ENCODE measurements around the gene BFSP2. TPM values are rescaled to one million over a fixed set of nuclear protein-coding genes. Genes with fewer than 3 reads are reported as not detected.
A peak's percentile ranks its signal among the peaks of the same experiment; 100 is the strongest.

BFSP2 gene
- total and polyA plus RNA-seq, 2 of the 4 experiments (the other 2 are of a cell fraction), result not detected

DNA sequence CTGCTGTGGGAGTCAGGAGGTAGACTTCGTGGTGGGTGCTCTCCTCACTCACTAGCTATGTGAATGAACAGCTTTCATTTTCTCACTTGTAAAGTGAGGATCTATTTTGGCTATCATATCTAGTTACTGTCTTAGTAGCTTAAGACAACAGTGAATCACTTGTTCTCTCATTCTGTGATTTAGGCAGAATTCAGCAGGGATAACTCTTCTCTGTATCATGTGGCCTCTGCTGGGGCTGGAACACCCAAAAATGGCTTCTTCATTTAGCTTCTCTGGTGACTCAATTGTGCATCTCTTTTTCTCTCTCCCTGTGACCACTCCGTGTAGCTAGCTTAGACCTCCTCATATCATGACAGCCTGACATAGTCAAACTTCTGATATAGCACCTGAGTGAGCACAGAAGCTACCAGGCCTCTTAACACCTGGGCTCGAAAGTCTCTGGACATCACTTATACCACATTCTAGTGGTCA is 68.4 kb downstream of the BFSP2 start:
- no peaks in the 10 kb centered on the region for H3K9me3 ChIP-seq (ENCODE audit: control insufficient read depth, insufficient read depth, low read length)
- peak; percentile 28 for ATAC-seq (ENCODE audit: low read depth)
- no peak overlapping the region for H4K91ac ChIP-seq (ENCODE audit: insufficient read depth, low read depth, low read length)
- CTCF ChIA-PET, result no interaction called here
- no peak overlapping the region for H2AK5ac ChIP-seq (ENCODE audit: low read depth, low read length)
- no peak for TF ChIP-seq MXI1 (IDR thresholded peaks at IDR 0.05; ENCODE audit: borderline replicate concordance, low read depth, low read length)
- TF ChIP-seq POLR2A (IDR thresholded peaks at IDR 0.05; ENCODE audit: low read depth, low read length), result no peak
- TF ChIP-seq FOS (IDR thresholded peaks at IDR 0.05; ENCODE audit: low read depth, low read length), result no peak
- TF ChIP-seq, protein P1, sequence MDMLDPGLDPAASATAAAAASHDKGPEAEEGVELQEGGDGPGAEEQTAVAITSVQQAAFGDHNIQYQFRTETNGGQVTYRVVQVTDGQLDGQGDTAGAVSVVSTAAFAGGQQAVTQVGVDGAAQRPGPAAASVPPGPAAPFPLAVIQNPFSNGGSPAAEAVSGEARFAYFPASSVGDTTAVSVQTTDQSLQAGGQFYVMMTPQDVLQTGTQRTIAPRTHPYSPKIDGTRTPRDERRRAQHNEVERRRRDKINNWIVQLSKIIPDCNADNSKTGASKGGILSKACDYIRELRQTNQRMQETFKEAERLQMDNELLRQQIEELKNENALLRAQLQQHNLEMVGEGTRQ (IDR thresholded peaks at IDR 0.05; ENCODE audit: low read depth, low read length), result no peak
- no peak for TF ChIP-seq RCOR1 (IDR thresholded peaks at IDR 0.05; ENCODE audit: insufficient replicate concordance, low read length)
- TF ChIP-seq CEBPB (IDR thresholded peaks at IDR 0.05; ENCODE audit: low read depth, low read length), result no peak
- TF ChIP-seq, protein P2, sequence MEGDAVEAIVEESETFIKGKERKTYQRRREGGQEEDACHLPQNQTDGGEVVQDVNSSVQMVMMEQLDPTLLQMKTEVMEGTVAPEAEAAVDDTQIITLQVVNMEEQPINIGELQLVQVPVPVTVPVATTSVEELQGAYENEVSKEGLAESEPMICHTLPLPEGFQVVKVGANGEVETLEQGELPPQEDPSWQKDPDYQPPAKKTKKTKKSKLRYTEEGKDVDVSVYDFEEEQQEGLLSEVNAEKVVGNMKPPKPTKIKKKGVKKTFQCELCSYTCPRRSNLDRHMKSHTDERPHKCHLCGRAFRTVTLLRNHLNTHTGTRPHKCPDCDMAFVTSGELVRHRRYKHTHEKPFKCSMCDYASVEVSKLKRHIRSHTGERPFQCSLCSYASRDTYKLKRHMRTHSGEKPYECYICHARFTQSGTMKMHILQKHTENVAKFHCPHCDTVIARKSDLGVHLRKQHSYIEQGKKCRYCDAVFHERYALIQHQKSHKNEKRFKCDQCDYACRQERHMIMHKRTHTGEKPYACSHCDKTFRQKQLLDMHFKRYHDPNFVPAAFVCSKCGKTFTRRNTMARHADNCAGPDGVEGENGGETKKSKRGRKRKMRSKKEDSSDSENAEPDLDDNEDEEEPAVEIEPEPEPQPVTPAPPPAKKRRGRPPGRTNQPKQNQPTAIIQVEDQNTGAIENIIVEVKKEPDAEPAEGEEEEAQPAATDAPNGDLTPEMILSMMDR (conservative IDR thresholded peaks at IDR 0.05; ENCODE audit: low read depth, low read length), result no peak
- no peak for TF ChIP-seq SMC3 (IDR thresholded peaks at IDR 0.05; ENCODE audit: low read depth, low read length)
- TF ChIP-seq NFE2L2 (IDR thresholded peaks at IDR 0.05; ENCODE audit: low read depth, low read length), result no peak
- TF ChIP-seq BHLHE40 (IDR thresholded peaks at IDR 0.05; ENCODE audit: low read depth, low read length), result no peak
- TF ChIP-seq MAFK (IDR thresholded peaks at IDR 0.05; ENCODE audit: low read depth, low read length), result no peak
- H2BK120ac ChIP-seq (ENCODE audit: low read depth, low read length), result no peak overlapping the region
- dilution Hi-C loops (cut with HindIII; ENCODE audit: low sequenced_read_pairs, unreplicated experiment) (no loop called here), intact Hi-C loops (cut with micrococcal nuclease) (no loop called here), in situ Hi-C loops (cut with MboI; ENCODE audit: low sequenced_read_pairs) (loop anchor here (5.0 to 25.0 kb wide), 2 partner anchors 109 to 344 kb away; partner anchors contain the start of gene SRPRB)
- 57% methylated on average over 1 of the region's 3 CpGs; no CpG with 5 or more reads in 1 of the 2 experiments for WGBS, 2 experiments (ENCODE audit: extremely low coverage in 2 of 2, insufficient read length in 1 of 2)
- H3K4me3 ChIP-seq (ENCODE audit: insufficient read depth, low read depth, low read length), result no peak overlapping the region
- H3K23ac ChIP-seq (ENCODE audit: low read depth, low read length), result no peak overlapping the region
- no peak overlapping the region for H3K4ac ChIP-seq (ENCODE audit: low read depth, low read length)
- no peak overlapping the region for H2BK15ac ChIP-seq (ENCODE audit: low read depth, low read length)
- no peaks in the 10 kb centered on the region for H3K79me1 ChIP-seq (ENCODE audit: low read depth in 1 of 2, low read length in 2 of 2)
- H3K9ac ChIP-seq (ENCODE audit: low read depth, low read length), result no peak overlapping the region
- no peak overlapping the region for H2AK9ac ChIP-seq (replicated peaks; ENCODE audit: low read depth, low read length, poor library complexity)
- no peak overlapping the region for H2BK20ac ChIP-seq (ENCODE audit: low read depth, low read length)
- no peaks in the 10 kb centered on the region; the same call in 1 of the 2 replicates for H3K27me3 ChIP-seq (ENCODE audit: control insufficient read depth, insufficient read depth, low read length)
- H3K36me3 ChIP-seq (ENCODE audit: control insufficient read depth, insufficient read depth, low read length), result no peaks in the 10 kb centered on the region
- no peak overlapping the region; the same call in 1 of the 2 replicates for H3K14ac ChIP-seq (replicated peaks; ENCODE audit: low read depth, low read length)
- no peaks in the 10 kb centered on the region for H4K20me1 ChIP-seq (ENCODE audit: insufficient read depth, low read length)
- DNase-seq, result peak; percentile 44
- no TSS peak for BruUV-seq (replicated peaks)
- no peak overlapping the region for H2AFZ ChIP-seq (replicated peaks; ENCODE audit: low read length, poor library complexity)
- no peak overlapping the region for H3K27ac ChIP-seq (ENCODE audit: insufficient read depth, low read length)
- H3K18ac ChIP-seq (ENCODE audit: low read depth, low read length), result no peak overlapping the region
- POLR2A ChIA-PET (ENCODE audit: unreplicated experiment), result no interaction called here
- H3K9me1 ChIP-seq (ENCODE audit: insufficient read depth, low read length), result no peaks in the 10 kb centered on the region
- H4K8ac ChIP-seq (ENCODE audit: low read depth in 2 of 2, low read length in 2 of 2), result no peak overlapping the region
- H3K4me2 ChIP-seq (ENCODE audit: low read depth, low read length), result peak overlapping the region; percentile 25; the same call in 1 of the 2 replicates
- no peak overlapping the region for H2BK5ac ChIP-seq (ENCODE audit: low read depth, low read length, poor library complexity, severe bottlenecking)
- H3K4me1 ChIP-seq (ENCODE audit: control insufficient read depth, insufficient read depth, low read length), result 0 out of 2 replicates have a peak, but pooled peaks cover 1% of the 10 kb centered on the region
- no peak overlapping the region for H4K5ac ChIP-seq (ENCODE audit: low read depth, low read length)
- no peak overlapping the region for H3K56ac ChIP-seq (ENCODE audit: extremely low read depth, insufficient read depth, low read length)
